OCI-LY7 (cell line): ENCODE data around the gene BTBD2. TPM values are rescaled to one million over a fixed set of nuclear protein-coding genes. Genes with fewer than 3 reads are reported as not detected.

Source experiments
- BruUV-seq: library from RNA; stranded (reverse); fragments of 400-500 nt; replicated peaks from 2 replicates; lab custom pipeline; 2021; lab: Mats Ljungman, UMichigan
- CTCF ChIA-PET: fragments of 300-600 bp; sonication (Branson Sonifier 250); formaldehyde crosslinking; loops from one replicate; lab custom pipeline; 2022; ENCODE audit warnings: antibody characterized with exemption; ENCODE audit not compliant: unreplicated experiment; lab: Charles Lee
- POLR2A ChIA-PET: fragments of 300-600 bp; sonication (Branson Sonifier 250); formaldehyde crosslinking; loops from one replicate; lab custom pipeline; 2022; ENCODE audit warnings: antibody characterized with exemption; lab: Charles Lee
- DNase-seq: peaks from one replicate; pipeline ENCODE4 v3.0.0-alpha.2; 2015; ENCODE audit warnings: low spot score
- H2AFZ ChIP-seq: fragments of 200-600 bp; sonication (generic), shearing (Covaris generic); 2 replicates; pipeline ENCODE4 v1.6.1; 2014; ENCODE audit warnings: mild to moderate bottlenecking, antibody characterized with exemption, low read length, moderate library complexity
- H3K27ac ChIP-seq: fragments of 200-600 bp; sonication (generic); 2 replicates; pipeline ENCODE4 v1.5.1; 2014; ENCODE audit warnings: mixed run types, low read depth, mild to moderate bottlenecking, moderate library complexity, low read length, inconsistent platforms; ENCODE audit not compliant: poor library complexity, severe bottlenecking
- H3K36me3 ChIP-seq: fragments of 200-600 bp; sonication (generic); 2 replicates; pipeline ENCODE4 v1.6.1; 2014; ENCODE audit warnings: mild to moderate bottlenecking, antibody characterized with exemption, low read length, moderate library complexity, mixed read lengths; ENCODE audit not compliant: insufficient read depth
- H3K4me1 ChIP-seq: fragments of 200-600 bp; sonication (generic); 2 replicates; pipeline ENCODE4 v1.5.1; 2014; ENCODE audit warnings: mild to moderate bottlenecking, low read length; ENCODE audit not compliant: insufficient read depth, poor library complexity, severe bottlenecking
- H3K4me2 ChIP-seq: fragments of 200-600 bp; sonication (generic); 2 replicates; pipeline ENCODE4 v1.6.1; 2014; ENCODE audit warnings: mild to moderate bottlenecking, low read length
- H3K4me3 ChIP-seq: fragments of 200-600 bp; sonication (generic); 2 replicates; pipeline ENCODE4 v1.5.1; 2014; ENCODE audit warnings: mild to moderate bottlenecking, low read depth, low read length; ENCODE audit not compliant: poor library complexity, severe bottlenecking
- H3K79me2 ChIP-seq: fragments of 200-600 bp; sonication (generic); 2 replicates; pipeline ENCODE4 v1.6.1; 2016; ENCODE audit warnings: low read depth, mild to moderate bottlenecking, low read length, moderate library complexity, mixed read lengths; ENCODE audit not compliant: insufficient read depth
- H3K9me2 ChIP-seq: fragments of 200-600 bp; sonication (generic); 2 replicates; pipeline ENCODE4 v1.6.1; 2016; ENCODE audit warnings: mild to moderate bottlenecking, low read length, mixed read lengths; ENCODE audit not compliant: insufficient read depth
- H3K9me3 ChIP-seq: fragments of 200-600 bp; sonication (generic); 2 replicates; pipeline ENCODE4 v1.6.1; 2014; ENCODE audit warnings: mild to moderate bottlenecking, mixed run types, low read length, mixed read lengths
- H4K20me1 ChIP-seq: fragments of 200-600 bp; sonication (generic); 2 replicates; pipeline ENCODE4 v1.6.1; 2014; ENCODE audit warnings: mild to moderate bottlenecking, antibody characterized with exemption, low read length, moderate library complexity, mixed read lengths; ENCODE audit not compliant: insufficient read depth
- CTCF ChIP-seq: fragments of 200-600 bp; sonication (generic); conservative IDR thresholded peaks from 2 replicates; pipeline ENCODE4 v1.5.1; 2014; ENCODE audit warnings: mild to moderate bottlenecking, antibody characterized with exemption, low read length, moderate library complexity, mixed read lengths
- EZH2phosphoT487 ChIP-seq: fragments of 200-600 bp; sonication (generic); IDR thresholded peaks from 2 replicates; pipeline ENCODE4 v1.6.1; 2018; ENCODE audit warnings: low read depth, borderline replicate concordance, mild to moderate bottlenecking, mixed run types, antibody characterized with exemption, low read length, moderate library complexity, mixed read lengths
- intact Hi-C: fragments of 100-400 bp; cut with micrococcal nuclease; formaldehyde crosslinking; loops from one replicate; pipeline ENCODE4 v1.10.0; 2022; ENCODE audit not compliant: unreplicated experiment
- total RNA-seq, 2 experiments: library from RNA; depleted of rRNA in 1 of 2; stranded (reverse); fragments of >200 nt in 1 of 2; shearing (Covaris generic) in 1 of 2; gene quantifications; 2 replicates each; pipeline ENCODE4 v1.2.3, GENCODE V29; 2014 to 2022

Gene BTBD2
- total RNA-seq, 2 experiments from 2014 or later: 53.9 to 91.6 TPM

- H3K4me2 ChIP-seq: no peak overlapping the region
- no peak overlapping the region for H3K27ac ChIP-seq
- ChIA-PET CTCF (no interaction called here), POLR2A (no interaction called here)
- H3K9me2 ChIP-seq: no peaks in the 10 kb centered on the region
- H3K4me3 ChIP-seq: no peak overlapping the region
- H3K36me3 ChIP-seq: peaks cover 48% of the 10 kb centered on the region
- DNase-seq: no peak
- no peaks in the 10 kb centered on the region; the same call in 1 of the 2 replicates for H3K79me2 ChIP-seq
- no TSS peak for BruUV-seq
- no peaks in the 10 kb centered on the region for H3K9me3 ChIP-seq
- no peaks in the 10 kb centered on the region; the same call in 1 of the 2 replicates for H4K20me1 ChIP-seq
- intact Hi-C loops: no loop called here
- no peaks in the 10 kb centered on the region for H3K4me1 ChIP-seq
- no peak overlapping the region for H2AFZ ChIP-seq
- no peak for TF ChIP-seq EZH2phosphoT487
- TF ChIP-seq CTCF: no peak
Measured at GRCh38 chr19:1975162-1975480, 40.4 kb downstream of the BTBD2 start.

- CTCF ChIA-PET: no interaction called here
Measured at GRCh38 chr19:1974381-1975161, 40.9 kb downstream of the BTBD2 start.

More at GRCh38 chr19:1974381-1975161, 40.9 kb downstream of the BTBD2 start:
- Histone ChIP-seq H3K9me2 (no peaks in the 10 kb centered on the region), H3K79me2 (no peaks in the 10 kb centered on the region; the same call in 1 of the 2 replicates), H3K9me3 (no peaks in the 10 kb centered on the region), H3K27ac (no peak overlapping the region), H3K4me3 (no peak overlapping the region), H2AFZ (no peak overlapping the region), H4K20me1 (no peaks in the 10 kb centered on the region; the same call in 1 of the 2 replicates), H3K4me2 (no peak overlapping the region), H3K36me3 (peaks cover 47% of the 10 kb centered on the region), H3K4me1 (no peaks in the 10 kb centered on the region)
- BruUV-seq: no TSS peak
- TF ChIP-seq CTCF (no peak), EZH2phosphoT487 (no peak)
- POLR2A ChIA-PET: no interaction called here
- no peak for DNase-seq
- intact Hi-C loops: no loop called here
